ENCODE results near the gene TMEM132D.

- no peak for TF ChIP-seq CTCF (IDR thresholded peaks at IDR 0.05; ENCODE audit: extremely low read depth in 1 of 2, insufficient read depth in 1 of 2, low read depth in 1 of 2, low read length in 2 of 2)
- TF ChIP-seq EZH2 (IDR thresholded peaks at IDR 0.05; ENCODE audit: borderline replicate concordance, low read depth, low read length, severe bottlenecking), result no peak
These were observed 767.0 kb downstream of the TMEM132D start for GRCh38 chr12:129136694-129137325.
